ENCODE measurements around the gene PHF2.
A peak's percentile ranks its signal among the peaks of the same experiment; 100 is the strongest.
"Not testable (repeated sequence)": the region's sequence is repeated elsewhere in the genome, so short reads cannot be mapped to it uniquely, and the experiment has no call there.

Gene PHF2

DNA sequence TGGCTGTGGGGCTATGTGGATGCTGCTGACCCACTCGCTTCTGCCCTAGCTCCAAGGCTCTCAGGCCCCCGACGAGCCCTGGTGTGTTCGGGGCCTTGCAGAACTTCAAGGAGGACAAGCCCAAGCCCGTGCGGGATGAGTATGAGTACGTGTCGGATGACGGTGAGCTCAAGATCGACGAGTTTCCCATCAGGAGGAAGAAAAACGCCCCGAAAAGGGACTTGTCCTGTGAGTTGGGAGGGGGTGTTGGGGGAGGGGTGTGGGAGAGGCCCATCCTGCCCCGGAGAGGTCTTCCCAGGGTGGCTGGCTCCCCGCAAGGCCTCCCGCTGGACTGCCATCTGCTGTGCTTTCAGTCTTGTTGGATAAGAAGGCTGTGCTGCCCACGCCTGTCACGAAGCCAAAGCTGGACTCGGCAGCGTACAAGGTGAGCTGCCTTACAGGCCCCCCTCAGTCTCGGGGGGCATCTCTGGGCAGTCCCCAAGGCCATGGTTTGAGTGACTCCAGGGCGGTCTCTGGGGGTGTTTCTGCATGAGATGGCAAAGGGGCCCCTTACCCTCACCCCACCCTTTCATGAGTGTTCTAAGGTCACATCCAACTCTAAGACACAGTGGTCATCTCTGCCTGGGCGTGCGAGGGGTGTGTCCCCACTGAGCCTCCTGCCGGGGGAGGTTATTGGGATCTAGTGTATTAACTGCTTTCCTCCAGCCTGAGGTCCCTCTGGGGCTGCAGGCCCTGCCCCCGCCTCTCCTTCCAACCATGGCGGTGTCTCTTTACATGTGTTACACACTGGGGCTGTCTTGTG lies 89.5 kb downstream of the PHF2 start:
- Histone ChIP-seq H3K4me2 (peak overlapping the region in 4 of 11 experiments; percentile 23 to 51 (median 42); a peak in 6 of 22 replicates), H3K4me3 (no peak overlapping the region), H3K27ac (peak overlapping the region in 3 of 11 experiments; percentile 29 to 45 (median 40); a peak in 3 of 22 replicates), H3K36me3 (peaks cover 23 to 69% (median 58%) of the 10 kb centered on the region in 11 experiments; a peak in 21 of 22 replicates), H3K27me3 (no peaks in the 10 kb centered on the region), H3K9me3 (replicated peaks in 1 of 11) (peaks cover 0 to 4% (median 0%) of the 10 kb centered on the region in 11 experiments; a peak in 1 of 22 replicates), H3K9ac (no peak overlapping the region), H4K20me1 (peaks cover 4 to 51% (median 17%) of the 10 kb centered on the region in 11 experiments; a peak in 14 of 22 replicates), H3K4me1 (peaks cover 0 to 13% (median 6%) of the 10 kb centered on the region in 10 experiments; a peak in 7 of 20 replicates)
- TF ChIP-seq Cebpa-rat (IDR thresholded peaks at IDR 0.05): no peak

DNA sequence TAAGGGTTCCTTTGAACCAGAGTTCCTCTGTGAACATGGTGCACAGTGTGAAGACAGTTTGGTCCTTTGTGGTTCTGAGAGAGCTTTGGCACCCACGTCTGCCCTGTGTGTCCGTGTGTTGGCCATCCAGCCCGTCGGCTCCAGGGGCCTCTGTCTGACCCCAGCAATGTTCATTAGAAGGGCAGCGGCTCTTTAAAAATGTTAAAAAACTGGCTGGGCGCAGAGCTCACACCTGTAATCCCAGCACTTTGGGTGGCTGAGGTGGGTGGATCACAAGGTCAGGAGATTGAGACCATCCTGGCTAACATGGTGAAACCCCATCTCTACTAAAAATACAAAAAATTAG lies 90.0 kb downstream of the PHF2 start:
- peaks cover 0 to 13% (median 6%) of the 10 kb centered on the region in 10 experiments; a peak in 7 of 20 replicates for H3K4me1 ChIP-seq
- peak overlapping the region in 3 of 11 experiments; percentile 29 to 45 (median 40); a peak in 4 of 22 replicates for H3K27ac ChIP-seq
- not testable (repeated sequence) for H3K9me3 ChIP-seq (replicated peaks in 1 of 11); H3K4me3 ChIP-seq; H3K27me3 ChIP-seq; H3K9ac ChIP-seq
- H3K36me3 ChIP-seq: peaks cover 23 to 64% (median 53%) of the 10 kb centered on the region in 11 experiments; a peak in 21 of 22 replicates
- peaks cover 4 to 53% (median 17%) of the 10 kb centered on the region in 11 experiments; a peak in 14 of 22 replicates for H4K20me1 ChIP-seq
- H3K4me2 ChIP-seq: peak overlapping the region in 4 of 11 experiments; percentile 23 to 51 (median 42); a peak in 6 of 22 replicates

DNA sequence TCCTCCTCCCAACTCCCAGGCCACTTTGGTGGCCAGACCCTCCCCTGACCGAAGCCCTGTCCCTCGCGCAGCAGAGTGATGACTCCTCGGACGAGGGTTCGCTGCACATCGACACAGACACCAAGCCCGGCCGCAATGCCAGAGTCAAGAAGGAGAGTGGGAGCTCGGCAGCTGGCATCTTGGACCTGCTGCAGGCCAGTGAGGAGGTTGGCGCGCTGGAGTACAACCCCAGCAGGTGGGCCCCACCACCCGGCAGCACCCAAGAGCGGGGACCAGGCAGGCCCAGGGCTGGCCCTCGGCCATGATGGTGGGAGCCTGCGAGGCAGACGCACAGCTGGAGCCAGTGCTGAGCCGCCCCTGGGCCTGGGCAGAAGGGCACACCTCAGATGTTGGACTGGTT lies 90.6 kb downstream of the PHF2 start:
- Histone ChIP-seq H3K9ac (no peak overlapping the region), H4K20me1 (peaks cover 4 to 53% (median 17%) of the 10 kb centered on the region in 11 experiments; a peak in 14 of 22 replicates), H3K4me2 (no peak overlapping the region), H3K9me3 (replicated peaks in 1 of 11) (no peaks in the 10 kb centered on the region), H3K27me3 (no peaks in the 10 kb centered on the region), H3K4me1 (peaks cover 0 to 13% (median 6%) of the 10 kb centered on the region in 10 experiments; a peak in 7 of 20 replicates), H3K36me3 (peaks cover 23 to 63% (median 47%) of the 10 kb centered on the region in 11 experiments; a peak in 21 of 22 replicates), H3K27ac (peak overlapping the region in 2 of 11 experiments; percentile 14 to 40; a peak in 2 of 22 replicates), H3K4me3 (no peak overlapping the region)
- TF ChIP-seq Cebpa-rat (IDR thresholded peaks at IDR 0.05): no peak

DNA sequence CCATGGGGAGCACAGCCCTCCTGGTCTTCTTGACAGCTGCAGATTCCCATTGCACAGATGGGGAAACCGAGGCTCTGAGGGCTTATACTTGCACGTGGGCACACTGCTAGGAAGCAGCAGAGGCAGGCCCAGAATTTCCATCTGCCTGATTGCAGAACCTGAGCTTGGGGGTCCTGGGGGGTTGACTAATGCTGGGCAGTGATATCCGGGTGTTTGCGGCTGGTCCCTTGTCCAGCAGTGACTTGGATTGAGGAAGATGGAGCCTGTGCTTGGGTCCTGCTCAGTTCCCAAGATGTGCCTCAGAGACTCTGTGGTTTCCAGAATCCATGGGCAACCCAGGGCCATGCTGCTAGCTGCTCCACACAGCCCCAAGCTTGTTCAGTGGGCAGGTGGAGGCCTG lies 91.2 kb downstream of the PHF2 start:
- Histone ChIP-seq H3K4me1 (peaks cover 0 to 13% (median 6%) of the 10 kb centered on the region in 10 experiments; a peak in 7 of 20 replicates), H3K36me3 (peaks cover 22 to 58% (median 43%) of the 10 kb centered on the region in 11 experiments; a peak in 21 of 22 replicates), H3K27me3 (no peaks in the 10 kb centered on the region), H3K9ac (no peak overlapping the region), H3K9me3 (replicated peaks in 1 of 11) (no peaks in the 10 kb centered on the region), H3K27ac (no peak overlapping the region), H3K4me3 (no peak overlapping the region), H4K20me1 (peaks cover 4 to 57% (median 21%) of the 10 kb centered on the region in 11 experiments; a peak in 16 of 22 replicates), H3K4me2 (no peak overlapping the region)
- no peak for TF ChIP-seq Cebpa-rat (IDR thresholded peaks at IDR 0.05)

DNA sequence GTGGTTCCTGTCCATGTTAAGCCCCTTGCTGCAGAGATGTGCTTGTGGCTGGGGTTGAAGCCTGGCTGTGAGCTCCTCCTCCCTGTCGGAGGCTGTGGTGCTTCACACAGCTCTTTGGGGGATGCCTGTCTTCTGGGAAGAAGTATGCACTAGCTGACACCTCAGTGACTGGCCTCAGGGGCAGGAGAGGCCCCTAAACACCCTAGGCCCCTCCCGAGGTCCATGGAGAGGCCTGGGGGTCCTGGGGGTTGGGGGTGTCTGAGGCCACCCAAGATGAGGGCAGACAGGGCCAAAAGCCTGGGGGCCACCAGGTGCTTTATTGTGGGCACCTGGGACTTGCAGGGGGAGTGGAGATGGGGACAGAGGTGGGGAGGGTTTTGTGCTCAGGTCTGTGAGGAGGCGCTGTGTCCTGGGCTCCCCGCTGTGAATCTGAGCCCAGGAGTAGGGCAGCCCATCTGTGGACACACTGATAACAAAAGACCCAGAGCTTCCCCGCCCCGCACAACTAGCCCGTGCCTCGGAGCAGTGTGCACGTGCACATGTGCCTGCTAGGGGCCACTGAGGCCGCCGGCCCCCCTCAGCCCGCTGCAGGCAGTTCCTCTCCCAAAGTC lies 92.0 kb downstream of the PHF2 start:
- Histone ChIP-seq H3K4me2 (no peak overlapping the region), H3K4me1 (peaks cover 0 to 13% (median 6%) of the 10 kb centered on the region in 10 experiments; a peak in 7 of 20 replicates), H3K27ac (no peak overlapping the region)

DNA sequence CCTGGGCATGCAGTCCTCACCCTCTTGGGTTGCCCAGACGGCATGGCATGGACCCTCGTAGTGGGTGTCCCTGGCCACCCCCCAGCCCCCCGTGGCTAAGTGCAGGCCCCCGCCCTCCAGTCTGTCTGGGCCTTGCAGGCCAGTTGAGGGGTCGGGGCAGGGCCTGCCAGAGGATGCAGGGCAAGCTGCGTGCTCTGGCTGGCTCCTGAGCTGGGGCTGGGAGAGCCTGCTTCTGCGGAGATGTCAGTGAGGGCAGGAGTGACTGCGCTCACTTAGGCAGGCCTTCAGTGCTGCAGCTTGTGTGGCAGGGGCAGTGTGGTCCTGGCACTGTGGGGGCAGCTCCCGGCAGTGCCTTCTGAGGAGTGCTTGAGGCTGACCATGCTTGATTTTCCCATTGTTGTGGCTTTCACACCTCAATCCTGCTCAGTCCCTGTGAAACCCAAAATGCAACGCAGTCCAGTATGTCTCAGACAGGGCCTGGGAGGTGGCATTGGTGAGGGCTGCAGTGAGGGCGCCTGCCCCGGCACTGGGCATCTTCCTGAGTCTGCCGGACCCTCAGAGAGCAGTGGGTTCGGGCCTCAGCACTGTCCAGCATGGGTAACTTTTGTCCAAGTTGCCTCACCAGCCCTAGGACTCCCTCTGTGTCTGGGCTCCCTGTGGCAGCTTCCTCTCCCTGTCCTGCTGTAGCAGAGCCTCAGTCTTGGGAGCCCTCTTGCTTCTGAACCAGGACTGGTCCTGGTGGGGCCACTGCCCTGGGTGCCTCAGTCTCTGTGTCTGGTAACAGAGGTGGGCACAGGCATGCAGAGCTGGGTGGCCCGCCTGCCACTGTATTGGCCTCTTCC lies 93.0 kb downstream of the PHF2 start:
- Histone ChIP-seq H3K4me2 (no peak overlapping the region), H3K4me1 (peaks cover 0 to 13% (median 6%) of the 10 kb centered on the region in 10 experiments; a peak in 7 of 20 replicates), H3K9ac (no peak overlapping the region; a peak in 1 of 22 replicates), H3K4me3 (no peak overlapping the region), H3K9me3 (replicated peaks in 1 of 11) (no peaks in the 10 kb centered on the region), H4K20me1 (peaks cover 13 to 67% (median 36%) of the 10 kb centered on the region in 11 experiments; a peak in 17 of 22 replicates), H3K36me3 (peaks cover 16 to 58% (median 40%) of the 10 kb centered on the region in 11 experiments; a peak in 21 of 22 replicates), H3K27ac (peak overlapping the region in 1 of 11 experiments; percentile 16; a peak in 1 of 22 replicates), H3K27me3 (no peaks in the 10 kb centered on the region)
- TF ChIP-seq Cebpa-rat (IDR thresholded peaks at IDR 0.05): no peak

More for the DNA sequence above, 92.0 kb downstream of the PHF2 start:
- Histone ChIP-seq H3K9ac (no peak overlapping the region), H3K27me3 (no peaks in the 10 kb centered on the region), H4K20me1 (peaks cover 12 to 64% (median 28%) of the 10 kb centered on the region in 11 experiments; a peak in 17 of 22 replicates), H3K4me3 (no peak overlapping the region), H3K36me3 (peaks cover 16 to 58% (median 40%) of the 10 kb centered on the region in 11 experiments; a peak in 21 of 22 replicates), H3K9me3 (replicated peaks in 1 of 11) (no peaks in the 10 kb centered on the region)
- TF ChIP-seq Cebpa-rat (IDR thresholded peaks at IDR 0.05): no peak

DNA sequence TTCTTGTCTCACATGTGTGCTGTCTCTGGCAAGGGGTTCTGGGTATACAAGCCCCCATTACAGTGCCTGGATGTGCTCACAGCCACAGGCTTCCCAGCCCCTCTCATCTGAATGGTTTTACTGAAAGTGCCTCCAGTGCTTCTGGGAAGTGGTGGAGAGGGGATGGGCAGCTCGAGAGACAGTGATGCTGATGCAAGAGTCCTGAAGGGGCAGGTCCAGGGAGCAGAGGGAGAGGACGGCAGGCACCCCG lies 93.5 kb downstream of the PHF2 start:
- no peaks in the 10 kb centered on the region for H3K9me3 ChIP-seq (replicated peaks in 1 of 11)
- H3K9ac ChIP-seq: no peak overlapping the region
- peaks cover 18 to 58% (median 40%) of the 10 kb centered on the region in 11 experiments; a peak in 21 of 22 replicates for H3K36me3 ChIP-seq
- no peak for TF ChIP-seq Cebpa-rat (IDR thresholded peaks at IDR 0.05)
- peaks cover 13 to 68% (median 40%) of the 10 kb centered on the region in 11 experiments; a peak in 17 of 22 replicates for H4K20me1 ChIP-seq
- peaks cover 0 to 13% (median 6%) of the 10 kb centered on the region in 10 experiments; a peak in 7 of 20 replicates for H3K4me1 ChIP-seq
- no peaks in the 10 kb centered on the region for H3K27me3 ChIP-seq
- H3K27ac ChIP-seq: peak overlapping the region in 1 of 11 experiments; percentile 16; a peak in 1 of 22 replicates
- no peak overlapping the region for H3K4me2 ChIP-seq
- H3K4me3 ChIP-seq: no peak overlapping the region

Measured in BLaER1 treated with 17β-estradiol and CSF1 and Interleukin-3, amounts not matched to agents 10 nM and 100 nM (cell line).